Measurements from ENCODE around the gene CAPN2. TPM values are rescaled to one million over a fixed set of nuclear protein-coding genes. Genes with fewer than 3 reads are reported as not detected.

The CAPN2 gene
- total RNA-seq, 4 donors from 2014 or later, result 96.5 to 170 (median 117) TPM

DNA sequence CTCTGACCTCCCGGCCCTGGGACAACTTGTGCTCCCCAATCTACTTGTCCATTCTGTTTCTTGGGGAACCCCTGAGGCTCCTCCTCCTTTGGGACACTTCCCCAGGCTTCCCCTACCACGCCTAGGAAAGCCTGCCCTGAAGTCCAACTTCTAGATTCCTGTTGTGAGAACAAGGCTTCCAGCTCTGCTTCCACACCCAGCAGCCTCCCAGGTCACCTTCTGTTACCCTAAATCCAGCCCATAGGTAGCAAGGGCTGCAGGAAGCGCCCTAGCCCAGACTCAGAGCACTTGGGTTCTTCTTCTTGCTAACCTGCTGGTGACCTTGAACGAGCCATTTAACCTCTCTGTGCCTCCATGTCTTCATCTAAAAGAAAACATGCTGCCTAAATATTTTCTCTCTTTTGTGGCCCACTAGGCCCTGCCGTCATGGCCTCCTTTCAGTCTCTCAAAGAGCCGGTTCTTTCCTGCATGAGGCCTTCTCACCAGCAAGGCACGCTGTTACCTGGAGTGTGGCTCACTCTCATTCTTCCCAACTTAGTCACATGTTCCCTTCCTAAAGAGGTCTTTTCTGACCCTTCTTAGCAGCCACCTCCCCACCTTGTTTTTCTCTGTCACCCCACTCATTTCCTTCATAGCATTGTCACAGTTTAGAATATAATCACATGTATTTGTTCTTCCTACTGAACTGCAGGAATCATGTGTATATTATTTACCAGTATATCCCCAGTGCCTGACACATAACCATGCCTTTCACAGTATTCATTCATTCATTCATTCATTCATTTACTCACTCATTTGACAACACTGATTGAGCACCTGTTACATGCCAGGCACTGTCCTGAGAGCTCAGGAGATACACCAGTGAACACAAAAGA is 1.4 kb downstream of the CAPN2 start:
- intact Hi-C loops (cut with DNase I; ENCODE audit: low total_unique reads), result loop anchor here (5.0 kb wide), 1 partner anchor 34 kb away; no protein-coding TSS in a partner anchor
- H3K9me3 ChIP-seq, result no peaks in the 10 kb centered on the region
- no peaks in the 10 kb centered on the region for H3K27me3 ChIP-seq
- H3K27ac ChIP-seq, result peak overlapping the region; percentile 94 to 96
- DNase-seq, result no peak
- H3K4me3 ChIP-seq, result peak overlapping the region; percentile 62 to 76
- no peak for TF ChIP-seq POLR2A (IDR thresholded peaks at IDR 0.05)
- TF ChIP-seq, protein P1, sequence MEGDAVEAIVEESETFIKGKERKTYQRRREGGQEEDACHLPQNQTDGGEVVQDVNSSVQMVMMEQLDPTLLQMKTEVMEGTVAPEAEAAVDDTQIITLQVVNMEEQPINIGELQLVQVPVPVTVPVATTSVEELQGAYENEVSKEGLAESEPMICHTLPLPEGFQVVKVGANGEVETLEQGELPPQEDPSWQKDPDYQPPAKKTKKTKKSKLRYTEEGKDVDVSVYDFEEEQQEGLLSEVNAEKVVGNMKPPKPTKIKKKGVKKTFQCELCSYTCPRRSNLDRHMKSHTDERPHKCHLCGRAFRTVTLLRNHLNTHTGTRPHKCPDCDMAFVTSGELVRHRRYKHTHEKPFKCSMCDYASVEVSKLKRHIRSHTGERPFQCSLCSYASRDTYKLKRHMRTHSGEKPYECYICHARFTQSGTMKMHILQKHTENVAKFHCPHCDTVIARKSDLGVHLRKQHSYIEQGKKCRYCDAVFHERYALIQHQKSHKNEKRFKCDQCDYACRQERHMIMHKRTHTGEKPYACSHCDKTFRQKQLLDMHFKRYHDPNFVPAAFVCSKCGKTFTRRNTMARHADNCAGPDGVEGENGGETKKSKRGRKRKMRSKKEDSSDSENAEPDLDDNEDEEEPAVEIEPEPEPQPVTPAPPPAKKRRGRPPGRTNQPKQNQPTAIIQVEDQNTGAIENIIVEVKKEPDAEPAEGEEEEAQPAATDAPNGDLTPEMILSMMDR (IDR thresholded peaks at IDR 0.05), result no peak
- H3K36me3 ChIP-seq, result no peaks in the 10 kb centered on the region
- H3K4me1 ChIP-seq, result peaks cover 0 to 7% of the 10 kb centered on the region in 2 donors

DNA sequence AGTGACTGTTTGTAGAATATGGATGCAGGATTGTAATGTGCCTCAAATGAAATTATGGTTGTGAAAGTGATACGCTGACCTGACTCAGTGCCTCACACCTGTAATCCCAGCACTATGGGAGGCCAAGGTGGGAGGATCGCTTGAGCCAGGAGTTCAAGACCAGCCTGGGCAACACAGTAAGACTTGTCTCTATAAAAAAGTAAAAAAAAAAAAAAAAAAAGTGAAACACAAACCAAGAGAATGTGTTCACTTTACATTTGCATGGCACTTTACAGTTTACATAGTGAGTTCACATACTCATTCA is 2.0 kb downstream of the CAPN2 start:
- TF ChIP-seq, protein P1 (IDR thresholded peaks at IDR 0.05), result no peak
- TF ChIP-seq POLR2A (IDR thresholded peaks at IDR 0.05), result no peak
- H3K9me3 ChIP-seq, result no peaks in the 10 kb centered on the region
- no peak overlapping the region for H3K4me3 ChIP-seq
- peaks cover 0 to 7% of the 10 kb centered on the region in 2 donors for H3K4me1 ChIP-seq
- no peak for DNase-seq
- intact Hi-C loops (cut with DNase I; ENCODE audit: low total_unique reads), result loop anchor here (5.0 kb wide), 1 partner anchor 33 kb away; no protein-coding TSS in a partner anchor
- H3K36me3 ChIP-seq, result no peaks in the 10 kb centered on the region
- H3K27me3 ChIP-seq, result no peaks in the 10 kb centered on the region
- H3K27ac ChIP-seq, result peak overlapping the region in 1 of 2 donors; percentile 53

DNA sequence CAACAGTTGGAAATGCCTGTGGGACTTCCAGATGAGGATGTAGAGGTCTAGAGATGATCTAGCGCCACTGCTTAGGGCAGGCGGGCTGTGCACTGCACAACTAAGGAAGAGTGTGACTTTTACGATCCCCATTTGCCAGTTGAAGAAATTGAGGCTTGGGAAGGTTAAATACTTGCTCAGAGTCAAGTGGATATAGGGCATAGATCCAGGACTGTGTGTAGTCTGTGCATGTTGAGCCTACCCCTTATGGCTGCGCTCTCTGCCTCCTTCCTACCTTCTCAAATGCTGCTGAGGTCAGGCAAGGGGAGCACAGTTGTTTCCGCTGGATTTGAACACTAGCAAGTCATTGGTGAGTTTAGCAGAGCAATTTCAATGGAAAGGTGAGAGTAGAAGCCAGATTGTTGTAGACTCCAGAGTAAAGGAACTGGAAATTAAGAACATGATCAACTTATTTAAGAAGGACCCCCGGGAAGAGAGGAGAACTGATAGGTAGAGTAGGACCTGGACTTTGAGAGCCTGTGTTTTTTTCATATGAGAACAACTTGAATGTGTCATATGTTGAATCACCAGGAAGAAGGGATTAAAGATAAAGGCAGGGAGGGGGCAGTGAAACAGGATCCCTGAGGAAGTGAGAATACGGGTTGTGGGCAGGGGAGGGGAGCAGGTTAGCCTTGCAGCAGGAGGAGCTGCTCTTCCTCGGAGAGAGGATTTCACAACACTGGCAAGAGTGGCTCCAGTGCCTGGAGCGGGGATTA is 2.7 kb downstream of the CAPN2 start:
- Histone ChIP-seq H3K4me1 (peaks cover 0 to 7% of the 10 kb centered on the region in 2 donors), H3K27me3 (no peaks in the 10 kb centered on the region), H3K36me3 (no peaks in the 10 kb centered on the region), H3K27ac (peak overlapping the region in 1 of 2 donors; percentile 53), H3K9me3 (no peaks in the 10 kb centered on the region), H3K4me3 (no peak overlapping the region)
- DNase-seq, result no peak
- no peak for TF ChIP-seq POLR2A (IDR thresholded peaks at IDR 0.05)
- TF ChIP-seq, protein P1 (IDR thresholded peaks at IDR 0.05), result no peak
- intact Hi-C loops (cut with DNase I; ENCODE audit: low total_unique reads), result loop anchor here (5.0 kb wide), 1 partner anchor 32 kb away; no protein-coding TSS in a partner anchor

DNA sequence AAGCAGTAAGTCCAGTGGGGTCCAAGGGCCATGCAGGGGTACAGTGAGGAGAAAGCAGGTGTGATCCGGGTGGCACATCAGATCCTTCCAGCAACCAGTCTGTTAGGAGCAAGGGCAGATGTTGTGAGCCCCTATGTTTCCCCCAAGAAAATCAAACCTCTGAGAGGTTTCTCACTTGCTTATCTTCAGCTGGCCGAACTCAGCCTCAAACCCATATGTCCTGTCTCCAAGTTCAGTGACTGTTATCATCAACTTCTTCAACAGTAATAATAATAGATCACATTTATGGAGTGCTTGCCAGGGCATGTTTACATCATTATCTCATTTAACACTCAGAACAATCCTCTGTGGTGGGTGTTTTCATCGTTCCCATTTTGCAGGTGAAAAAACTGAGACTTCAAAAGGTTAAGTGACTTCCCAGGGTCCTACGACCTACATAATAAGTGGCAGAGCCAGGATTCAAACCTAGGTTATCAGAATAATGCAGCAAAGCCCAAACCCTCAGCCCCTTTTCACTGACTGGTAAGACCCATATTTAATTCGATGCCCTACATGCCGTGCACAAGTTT is 3.3 kb downstream of the CAPN2 start:
- Histone ChIP-seq H3K27ac (peak overlapping the region in 1 of 2 donors; percentile 53), H3K9me3 (no peaks in the 10 kb centered on the region), H3K4me3 (no peak overlapping the region), H3K4me1 (peaks cover 0 to 7% of the 10 kb centered on the region in 2 donors), H3K36me3 (no peaks in the 10 kb centered on the region), H3K27me3 (no peaks in the 10 kb centered on the region)
- intact Hi-C loops (cut with DNase I; ENCODE audit: low total_unique reads), result no loop called here
- no peak for DNase-seq
- no peak for TF ChIP-seq POLR2A (IDR thresholded peaks at IDR 0.05)
- TF ChIP-seq, protein P1 (IDR thresholded peaks at IDR 0.05), result no peak
